ENCODE results near the gene FAM168A. TPM values are rescaled to one million over a fixed set of nuclear protein-coding genes. Genes with fewer than 3 reads are reported as not detected.
A peak's percentile ranks its signal among the peaks of the same experiment; 100 is the strongest.
"Not testable (repeated sequence)": the region's sequence is repeated elsewhere in the genome, so short reads cannot be mapped to it uniquely, and the experiment has no call there.

Gene FAM168A
- total RNA-seq, 2 experiments from 2014 or later: 12.2 TPM

DNA sequence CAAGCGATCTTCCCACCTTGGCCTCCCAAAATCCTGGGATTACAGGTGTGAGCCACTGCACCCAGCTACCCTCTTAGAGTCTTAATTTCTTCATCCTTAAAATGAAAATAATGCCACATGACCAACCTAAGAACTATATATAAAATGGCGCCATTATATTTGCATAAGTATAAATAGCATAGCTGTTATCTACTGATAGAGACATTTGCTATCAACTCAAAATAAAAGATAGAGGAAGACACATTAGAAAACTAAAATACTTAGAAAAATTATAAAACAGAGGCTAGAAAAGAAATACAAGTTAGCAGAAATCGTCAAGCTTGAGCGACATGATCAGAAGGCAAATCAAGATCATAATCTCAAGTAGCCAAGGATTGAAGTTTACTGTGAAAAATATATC lies 6.2 kb downstream of the FAM168A start:
- Mint-ChIP-seq H3K4me3 (no peak overlapping the region), H3K27ac (no peak overlapping the region), H3K27me3 (no peaks in the 10 kb centered on the region), H3K9me3 (no peaks in the 10 kb centered on the region), H3K36me3 (no peaks in the 10 kb centered on the region), H3K4me1 (ENCODE audit: low read depth) (peaks cover 18% of the 10 kb centered on the region)
- intact Hi-C loops (cut with micrococcal nuclease): no loop called here
- POLR2A ChIA-PET: no interaction called here
- CTCF ChIA-PET: interaction anchor here (1.0 to 1.5 kb wide), 2 partner anchors 34 to 69 kb away, joined by 3 to 8 read pairs; no protein-coding TSS in a partner anchor
- no peak for DNase-seq

DNA sequence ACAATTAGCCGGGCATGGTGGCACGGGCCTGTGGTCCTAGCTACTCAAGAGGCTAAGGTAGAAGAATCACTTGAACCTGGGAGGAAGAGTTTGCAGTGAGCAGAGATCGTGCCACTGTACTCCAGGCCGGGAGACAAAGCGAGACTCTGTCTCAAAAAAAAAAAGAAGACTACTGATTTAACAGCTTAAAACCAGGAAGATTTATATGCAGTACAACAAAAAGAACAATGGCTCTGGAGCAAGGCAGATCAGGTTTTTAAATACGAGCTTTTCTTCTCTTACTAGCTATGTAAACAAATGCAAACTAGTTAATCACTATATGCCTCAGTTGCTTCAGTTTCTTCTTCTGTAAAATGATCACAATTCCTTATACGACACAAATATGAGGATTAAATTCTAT lies 6.9 kb downstream of the FAM168A start:
- intact Hi-C loops (cut with micrococcal nuclease): no loop called here
- Mint-ChIP-seq H3K9me3 (no peaks in the 10 kb centered on the region), H3K4me3 (no peak overlapping the region)

DNA sequence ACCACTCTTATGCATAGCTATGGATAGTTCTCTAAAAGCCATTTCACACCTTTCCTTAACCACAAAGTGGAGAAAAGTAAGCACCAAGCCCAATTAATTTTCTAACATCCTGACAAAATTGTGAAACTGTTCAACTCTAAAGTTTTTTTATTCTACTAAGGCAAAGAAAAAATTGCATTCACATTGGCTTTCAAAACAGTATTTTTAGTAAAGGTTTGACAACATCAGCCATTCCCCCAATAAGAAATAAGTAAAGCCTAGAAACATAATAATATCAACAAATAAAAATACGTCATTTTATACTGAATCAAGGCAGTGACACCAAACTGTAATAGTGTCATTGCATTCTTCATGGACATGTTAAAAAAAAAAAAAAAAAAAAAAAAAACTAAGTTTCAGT lies 11.1 kb downstream of the FAM168A start:
- no peak overlapping the region for H3K27ac Mint-ChIP-seq
- ChIA-PET CTCF (no interaction called here), POLR2A (no interaction called here)
- DNase-seq: no peak
- no peaks in the 10 kb centered on the region for H3K27me3 Mint-ChIP-seq
- intact Hi-C loops (cut with micrococcal nuclease): no loop called here
- H3K9me3 Mint-ChIP-seq: no peaks in the 10 kb centered on the region
- H3K4me3 Mint-ChIP-seq: no peak overlapping the region
- peaks cover 6% of the 10 kb centered on the region for H3K36me3 Mint-ChIP-seq
- H3K4me1 Mint-ChIP-seq (ENCODE audit: low read depth): peaks cover 3% of the 10 kb centered on the region

More for the DNA sequence above, 6.9 kb downstream of the FAM168A start:
- CTCF ChIA-PET: interaction anchor here (0.6 to 1.5 kb wide), 3 partner anchors 35 to 240 kb away, joined by 3 to 8 read pairs (median 3); no protein-coding TSS in a partner anchor
- POLR2A ChIA-PET: interaction anchor here (0.6 kb wide), 2 partner anchors 11 to 125 kb away, joined by 3 to 6 read pairs; no protein-coding TSS in a partner anchor
- no peaks in the 10 kb centered on the region for H3K36me3 Mint-ChIP-seq
- no peak for DNase-seq
- peaks cover 10% of the 10 kb centered on the region for H3K4me1 Mint-ChIP-seq (ENCODE audit: low read depth)
- H3K27ac Mint-ChIP-seq: no peak overlapping the region
- H3K27me3 Mint-ChIP-seq: no peaks in the 10 kb centered on the region

DNA sequence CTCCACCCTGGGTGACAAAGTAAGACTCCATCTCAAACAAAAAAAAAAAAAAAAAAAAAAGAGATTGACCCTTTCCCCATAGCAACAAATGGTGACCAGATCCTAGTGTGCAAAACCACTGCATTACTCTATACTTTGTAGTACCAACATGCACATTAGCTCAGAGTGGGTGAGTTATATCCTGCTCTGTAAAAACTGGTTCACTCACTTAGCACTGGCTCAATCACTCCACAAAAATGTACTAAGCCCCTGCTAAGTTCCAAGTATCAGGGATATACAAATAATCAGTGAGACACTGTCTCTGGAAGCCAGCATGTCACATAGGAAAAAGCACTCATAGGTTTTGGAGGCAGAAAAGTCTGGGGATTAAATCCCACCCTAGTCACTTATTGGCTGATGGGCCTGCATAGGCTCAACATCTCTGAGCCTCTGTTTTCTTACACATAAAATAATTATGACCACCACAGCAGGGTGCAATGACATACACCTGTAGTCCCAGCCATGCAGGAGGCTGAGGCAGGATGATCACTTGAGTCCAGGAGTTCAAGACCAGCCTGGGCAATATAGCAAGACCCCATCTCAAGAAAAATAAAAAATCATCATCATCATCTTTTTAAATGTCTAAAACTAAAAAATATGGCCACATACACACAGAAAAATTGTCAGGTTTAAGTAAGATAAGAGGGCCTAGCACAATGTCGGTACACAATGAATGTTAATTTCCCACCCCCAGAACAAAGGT lies 11.9 kb downstream of the FAM168A start:
- ChIA-PET POLR2A (interaction anchor here (0.6 to 0.7 kb wide), 2 partner anchors 12 to 13 kb away, joined by 3 read pairs; partner anchors contain the start of gene FAM168A), CTCF (interaction anchor here (1.5 kb wide), 1 partner anchor 39 kb away, joined by 4 read pairs; no protein-coding TSS in a partner anchor)
- Mint-ChIP-seq H3K27ac (no peak overlapping the region), H3K9me3 (no peaks in the 10 kb centered on the region), H3K27me3 (no peaks in the 10 kb centered on the region), H3K36me3 (peaks cover 6% of the 10 kb centered on the region), H3K4me3 (no peak overlapping the region), H3K4me1 (ENCODE audit: low read depth) (peaks cover 4% of the 10 kb centered on the region)
- no peak for DNase-seq
- intact Hi-C loops (cut with micrococcal nuclease): no loop called here

DNA sequence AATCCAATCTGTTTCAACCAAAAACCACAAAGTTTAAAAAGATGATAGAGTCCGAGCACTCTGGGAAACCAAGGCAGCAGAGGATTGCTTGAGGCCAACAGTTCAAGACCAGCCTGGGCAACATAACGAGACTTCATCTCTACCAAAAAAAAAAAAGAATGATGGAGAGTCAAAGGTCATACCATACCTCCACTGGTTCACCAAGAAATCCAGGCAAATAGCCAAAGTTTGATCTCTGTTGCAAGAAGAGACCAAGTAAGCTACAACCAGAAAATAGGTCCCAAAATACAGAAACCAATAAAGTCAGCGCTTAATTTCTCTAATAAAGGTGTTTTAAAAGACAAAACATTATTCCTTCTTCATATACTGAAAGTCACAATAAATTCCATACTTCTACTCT lies 13.1 kb downstream of the FAM168A start:
- no peak overlapping the region for H3K27ac Mint-ChIP-seq
- ChIA-PET CTCF (interaction anchor here (1.5 kb wide), 1 partner anchor 40 kb away, joined by 4 read pairs; no protein-coding TSS in a partner anchor), POLR2A (no interaction called here)
- peaks cover 9% of the 10 kb centered on the region for H3K36me3 Mint-ChIP-seq
- H3K9me3 Mint-ChIP-seq: no peaks in the 10 kb centered on the region
- peaks cover 11% of the 10 kb centered on the region for H3K4me1 Mint-ChIP-seq (ENCODE audit: low read depth)
- no peaks in the 10 kb centered on the region for H3K27me3 Mint-ChIP-seq
- intact Hi-C loops (cut with micrococcal nuclease): no loop called here
- no peak overlapping the region for H3K4me3 Mint-ChIP-seq
- DNase-seq: no peak

DNA sequence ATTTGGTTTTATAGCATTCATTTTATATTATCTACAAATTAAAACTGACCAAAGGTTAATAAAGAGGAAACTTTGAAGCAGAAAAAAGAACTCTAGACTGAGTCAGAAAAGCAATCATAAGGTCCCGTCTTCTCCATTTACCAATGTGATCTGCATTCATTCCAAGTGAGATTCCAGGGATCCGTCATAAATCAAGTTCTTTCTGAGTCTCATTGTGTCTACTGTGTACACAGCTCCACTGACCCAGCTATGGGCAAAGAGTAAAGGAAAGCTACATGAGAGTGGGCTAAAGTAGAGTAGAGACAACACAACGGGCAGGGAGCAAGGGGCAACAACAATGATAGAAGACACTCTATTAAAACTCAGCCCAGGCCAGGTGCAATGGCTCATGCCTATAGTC lies 15.3 kb downstream of the FAM168A start:
- intact Hi-C loops (cut with micrococcal nuclease): no loop called here
- POLR2A ChIA-PET: no interaction called here
- H3K27me3 Mint-ChIP-seq: no peaks in the 10 kb centered on the region
- no peak overlapping the region for H3K27ac Mint-ChIP-seq
- DNase-seq: no peak
- H3K4me1 Mint-ChIP-seq (ENCODE audit: low read depth): peaks cover 23% of the 10 kb centered on the region
- H3K36me3 Mint-ChIP-seq: peaks cover 10% of the 10 kb centered on the region
- no peaks in the 10 kb centered on the region for H3K9me3 Mint-ChIP-seq
- CTCF ChIA-PET: no interaction called here
- H3K4me3 Mint-ChIP-seq: no peak overlapping the region

DNA sequence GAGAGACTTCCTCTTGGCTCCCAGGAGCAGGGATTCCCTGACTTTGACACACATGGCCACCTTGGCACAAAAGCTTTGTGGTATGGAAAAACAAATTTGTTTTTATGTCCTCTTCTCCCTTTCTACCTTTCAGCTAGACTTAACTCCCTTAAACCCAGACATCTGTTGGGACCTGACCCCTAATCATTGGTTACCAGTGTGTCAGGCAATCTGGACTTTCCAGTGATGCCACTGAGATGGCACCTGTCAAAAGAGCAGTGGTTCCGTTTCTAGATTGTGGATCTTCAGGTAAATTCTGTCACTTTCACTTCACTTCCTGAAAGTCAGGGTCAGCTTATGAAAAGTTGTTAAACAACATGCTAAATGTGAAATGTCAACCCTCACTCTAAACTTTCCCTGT lies 17.2 kb downstream of the FAM168A start:
- DNase-seq; H3K27ac Mint-ChIP-seq; H3K27me3 Mint-ChIP-seq; H3K4me3 Mint-ChIP-seq; CTCF ChIA-PET; intact Hi-C loops (cut with micrococcal nuclease); H3K9me3 Mint-ChIP-seq: not testable (repeated sequence)
- H3K4me1 Mint-ChIP-seq (ENCODE audit: low read depth): peaks cover 26% of the 10 kb centered on the region
- peaks cover 12% of the 10 kb centered on the region for H3K36me3 Mint-ChIP-seq
- POLR2A ChIA-PET: interaction anchor here (0.5 to 0.6 kb wide), 3 partner anchors 10 to 58 kb away, joined by 3 to 5 read pairs (median 3); no protein-coding TSS in a partner anchor

DNA sequence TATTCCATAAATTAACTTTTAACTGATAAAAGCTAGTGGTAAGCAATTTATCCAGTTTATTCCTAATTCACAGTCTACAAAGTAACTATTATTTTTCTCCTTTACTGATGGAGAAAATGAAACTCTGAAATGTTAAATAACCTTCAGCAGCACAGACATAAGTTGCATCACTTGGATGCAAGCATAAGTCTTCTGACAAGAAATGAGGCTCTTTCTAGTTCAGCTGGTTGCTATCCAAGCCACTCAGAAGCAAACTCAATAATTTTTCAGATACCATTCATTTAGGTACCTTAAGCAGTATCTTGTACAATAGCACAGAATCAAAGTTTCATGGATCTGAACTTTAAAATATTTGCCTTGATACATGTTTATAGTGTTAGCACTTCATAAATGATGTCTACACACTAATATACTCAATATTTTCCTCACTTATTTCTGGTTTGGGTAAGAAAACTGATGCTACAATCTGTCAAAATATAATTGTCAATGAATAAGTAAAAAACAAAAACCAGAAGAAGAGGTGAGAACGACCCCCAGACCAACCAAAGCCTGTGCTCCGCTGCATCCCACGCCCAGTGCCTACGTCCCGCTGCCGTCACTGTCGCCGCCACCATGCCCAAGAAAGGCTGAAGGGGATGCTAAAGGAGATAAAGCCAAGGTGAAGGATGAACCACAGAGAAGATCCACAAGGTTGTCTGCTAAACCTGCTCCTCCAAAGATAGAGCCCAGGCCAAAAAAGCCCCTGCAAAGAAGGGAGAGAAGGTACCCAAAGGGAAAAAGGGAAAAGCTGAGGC lies 18.1 kb downstream of the FAM168A start:
- Mint-ChIP-seq H3K27ac (no peak overlapping the region), H3K27me3 (no peaks in the 10 kb centered on the region), H3K4me1 (ENCODE audit: low read depth) (peaks cover 26% of the 10 kb centered on the region), H3K9me3 (no peaks in the 10 kb centered on the region), H3K4me3 (no peak overlapping the region), H3K36me3 (peaks cover 11% of the 10 kb centered on the region)
- POLR2A ChIA-PET: interaction anchor here (0.6 kb wide), 2 partner anchors 11 to 34 kb away, joined by 3 read pairs; no protein-coding TSS in a partner anchor
- CTCF ChIA-PET: interaction anchor here (0.9 to 1.0 kb wide), 2 partner anchors 46 to 229 kb away, joined by 3 read pairs; no protein-coding TSS in a partner anchor
- no peak for DNase-seq
- intact Hi-C loops (cut with micrococcal nuclease): loop anchor here (2.0 kb wide), 1 partner anchor 19 kb away; the partner anchor contains the start of gene FAM168A

DNA sequence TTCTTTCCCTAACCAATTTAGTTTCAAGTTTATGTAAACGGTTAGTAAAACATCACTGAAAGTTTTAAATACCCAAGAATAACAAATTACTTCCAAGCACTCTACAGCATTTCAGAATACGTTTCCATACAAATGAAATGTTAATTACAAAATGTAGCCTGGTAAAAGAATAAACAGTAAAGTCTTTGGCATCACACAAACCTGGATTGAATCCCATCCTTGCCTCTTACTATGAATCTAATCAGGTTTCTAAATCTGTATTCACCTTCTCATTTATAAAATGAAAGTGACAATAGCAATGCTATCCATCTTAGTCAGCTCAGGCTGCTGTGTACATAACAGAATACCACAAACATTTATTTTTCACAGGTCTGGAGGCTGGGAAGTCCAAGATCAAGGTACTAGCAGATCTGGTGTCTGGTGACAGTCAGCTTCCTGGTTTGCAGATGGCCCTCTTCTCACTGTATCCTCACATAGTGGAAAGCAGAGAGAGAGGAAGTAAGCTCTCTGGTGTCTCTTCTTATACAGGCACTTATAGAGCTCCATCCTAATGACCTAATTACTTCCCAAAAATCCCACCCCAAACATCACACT lies 19.2 kb downstream of the FAM168A start:
- Mint-ChIP-seq H3K9me3 (no peaks in the 10 kb centered on the region), H3K36me3 (peaks cover 10% of the 10 kb centered on the region), H3K4me3 (no peak overlapping the region), H3K27me3 (no peaks in the 10 kb centered on the region), H3K4me1 (ENCODE audit: low read depth) (peaks cover 26% of the 10 kb centered on the region), H3K27ac (peak overlapping the region; percentile 52)
- CTCF ChIA-PET: interaction anchor here (0.9 to 1.0 kb wide), 3 partner anchors 9 to 227 kb away, joined by 3 read pairs; no protein-coding TSS in a partner anchor
- intact Hi-C loops (cut with micrococcal nuclease): loop anchor here (1.0 to 2.0 kb wide), 3 partner anchors 20 to 150 kb away; partner anchors contain the start of gene FAM168A
- peak; percentile 29 for DNase-seq
- POLR2A ChIA-PET: interaction anchor here (0.7 to 1.1 kb wide), 2 partner anchors 40 to 1666 kb away, joined by 3 read pairs; no protein-coding TSS in a partner anchor

DNA sequence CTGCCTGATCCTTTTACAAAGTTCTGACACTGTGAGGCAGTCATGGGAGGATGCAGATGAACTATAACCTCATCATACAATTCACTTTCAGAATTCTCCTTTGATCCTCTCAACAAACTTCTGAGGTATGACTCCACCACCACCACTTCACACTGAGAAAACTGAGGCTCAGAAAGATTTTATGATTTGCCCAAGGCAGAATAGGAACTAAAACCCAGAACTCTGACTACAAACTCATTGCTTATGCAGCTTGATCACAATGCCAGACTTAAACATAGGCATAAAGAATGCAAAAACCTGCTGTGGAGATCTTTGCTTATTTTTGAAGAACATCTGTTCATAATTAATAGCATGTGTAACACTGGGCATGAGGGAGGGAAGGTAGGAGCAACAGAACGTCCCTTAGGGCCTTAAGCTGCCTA lies 20.4 kb downstream of the FAM168A start:
- intact Hi-C loops (cut with micrococcal nuclease): no loop called here

DNA sequence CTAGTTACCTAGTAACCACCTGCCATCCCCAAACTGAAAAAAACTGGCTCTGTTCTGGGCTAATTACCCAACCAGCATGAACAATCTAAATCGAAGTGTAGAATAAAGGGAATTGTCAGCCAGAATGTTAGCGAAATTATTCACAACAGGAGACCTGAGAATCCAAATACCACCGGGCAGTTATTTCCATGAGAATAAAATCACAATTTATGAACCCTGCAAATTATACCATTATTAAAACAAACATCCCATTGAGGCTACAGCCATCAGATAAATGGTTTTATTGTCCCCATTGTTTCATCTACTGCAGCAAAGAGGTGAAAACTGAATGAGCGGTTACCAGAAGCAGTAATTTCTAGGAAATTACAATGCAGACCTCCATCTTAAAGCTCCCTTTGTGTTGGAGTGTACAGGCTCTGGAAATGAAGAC lies 21.7 kb downstream of the FAM168A start:
- DNase-seq: no peak
- ChIA-PET POLR2A (no interaction called here), CTCF (interaction anchor here (0.8 to 1.1 kb wide), 3 partner anchors 43 to 50 kb away, joined by 3 read pairs; no protein-coding TSS in a partner anchor)
- no peaks in the 10 kb centered on the region for H3K27me3 Mint-ChIP-seq
- H3K4me1 Mint-ChIP-seq (ENCODE audit: low read depth): peaks cover 26% of the 10 kb centered on the region
- no peak overlapping the region for H3K4me3 Mint-ChIP-seq
- intact Hi-C loops (cut with micrococcal nuclease): no loop called here
- H3K36me3 Mint-ChIP-seq: peaks cover 6% of the 10 kb centered on the region
- H3K27ac Mint-ChIP-seq: no peak overlapping the region
- no peaks in the 10 kb centered on the region for H3K9me3 Mint-ChIP-seq

More for the DNA sequence above, 20.4 kb downstream of the FAM168A start:
- Mint-ChIP-seq H3K4me3 (no peak overlapping the region), H3K4me1 (ENCODE audit: low read depth) (peaks cover 26% of the 10 kb centered on the region), H3K9me3 (no peaks in the 10 kb centered on the region), H3K27me3 (no peaks in the 10 kb centered on the region), H3K36me3 (peaks cover 7% of the 10 kb centered on the region), H3K27ac (no peak overlapping the region)
- no peak for DNase-seq
- CTCF ChIA-PET: interaction anchor here (1.0 to 1.1 kb wide), 2 partner anchors 44 to 49 kb away, joined by 3 read pairs; no protein-coding TSS in a partner anchor
- POLR2A ChIA-PET: no interaction called here
